OCI-LY1 (cell line): ENCODE measurements around the gene C10orf67.
A peak's percentile ranks its signal among the peaks of the same experiment; 100 is the strongest.
"Not testable (repeated sequence)": the region's sequence is repeated elsewhere in the genome, so short reads cannot be mapped to it uniquely, and the experiment has no call there.

ENCODE experiments used
- H2AFZ ChIP-seq: fragments of 200-600 bp; sonication (generic), shearing (Covaris generic); 2 replicates; pipeline ENCODE4 v1.6.0; 2014; ENCODE audit warnings: antibody characterized with exemption, mild to moderate bottlenecking, low read length
- H3F3A ChIP-seq: fragments of 200-600 bp; sonication (generic), shearing (Covaris generic); 2 replicates; pipeline ENCODE4 v1.6.0; 2014; ENCODE audit warnings: mild to moderate bottlenecking, antibody characterized with exemption, low read length, moderate library complexity; ENCODE audit not compliant: insufficient read depth
- H3K27ac ChIP-seq: fragments of 200-600 bp; sonication (generic); 2 replicates; pipeline ENCODE4 v1.5.1; 2014; ENCODE audit warnings: low read length, mixed run types, mild to moderate bottlenecking, low read depth; ENCODE audit not compliant: poor library complexity, severe bottlenecking
- H3K27me3 ChIP-seq: fragments of 200-600 bp; sonication (generic); 2 replicates; pipeline ENCODE4 v1.6.0; 2014; ENCODE audit warnings: antibody characterized with exemption, mild to moderate bottlenecking, low read length, moderate library complexity; ENCODE audit not compliant: insufficient read depth
- H3K36me3 ChIP-seq: fragments of 200-600 bp; sonication (generic); 2 replicates; pipeline ENCODE4 v1.6.1; 2014; ENCODE audit warnings: mild to moderate bottlenecking, antibody characterized with exemption, low read length, moderate library complexity, mixed read lengths; ENCODE audit not compliant: insufficient read depth
- H3K4me1 ChIP-seq: fragments of 200-600 bp; sonication (generic); 2 replicates; pipeline ENCODE4 v1.5.1; 2014; ENCODE audit warnings: mild to moderate bottlenecking, low read length, moderate library complexity; ENCODE audit not compliant: insufficient read depth, severe bottlenecking
- H3K4me2 ChIP-seq: fragments of 200-600 bp; sonication (generic), shearing (Covaris generic); 2 replicates; pipeline ENCODE4 v1.6.1; 2014; ENCODE audit warnings: low read length
- H3K4me3 ChIP-seq: fragments of 200-600 bp; sonication (generic); 2 replicates; pipeline ENCODE4 v1.5.1; 2014; ENCODE audit warnings: low read length, low read depth, mild to moderate bottlenecking, mixed read lengths; ENCODE audit not compliant: poor library complexity, severe bottlenecking
- H3K79me2 ChIP-seq: fragments of 200-600 bp; shearing (Covaris generic); 2 replicates; pipeline ENCODE4 v1.6.1; 2016; ENCODE audit warnings: mixed run types, low read length, mixed read lengths; ENCODE audit not compliant: insufficient read depth
- H3K9ac ChIP-seq: fragments of 200-600 bp; sonication (generic), shearing (Covaris generic); 2 replicates; pipeline ENCODE4 v1.6.1; 2014; ENCODE audit warnings: mild to moderate bottlenecking, low read length, mixed read lengths
- H3K9me2 ChIP-seq: fragments of 200-600 bp; sonication (generic), shearing (Covaris generic); 2 replicates; pipeline ENCODE4 v1.6.1; 2014; ENCODE audit warnings: low read depth, mild to moderate bottlenecking, low read length, mixed read lengths
- H3K9me3 ChIP-seq: fragments of 200-600 bp; shearing (Covaris generic); 2 replicates; pipeline ENCODE4 v1.6.1; 2014; ENCODE audit warnings: low read length, mixed read lengths
- H4K20me1 ChIP-seq: fragments of 200-600 bp; sonication (generic), shearing (Covaris generic); 2 replicates; pipeline ENCODE4 v1.6.0; 2016; ENCODE audit warnings: mild to moderate bottlenecking, low read length; ENCODE audit not compliant: insufficient read depth
- CTCF ChIP-seq: fragments of 200-600 bp; sonication (generic), shearing (Covaris generic); IDR thresholded peaks from 2 replicates; pipeline ENCODE4 v1.5.1; 2017; ENCODE audit warnings: mild to moderate bottlenecking, antibody characterized with exemption, low read length, moderate library complexity, mixed read lengths
- EZH2 ChIP-seq: fragments of 200-600 bp; sonication (generic), shearing (Covaris generic); IDR thresholded peaks from 2 replicates; pipeline ENCODE4 v1.8.0; 2017; ENCODE audit warnings: borderline replicate concordance, mixed run types, mild to moderate bottlenecking, antibody characterized with exemption, low read length, moderate library complexity, mixed read lengths

The C10orf67 gene

DNA sequence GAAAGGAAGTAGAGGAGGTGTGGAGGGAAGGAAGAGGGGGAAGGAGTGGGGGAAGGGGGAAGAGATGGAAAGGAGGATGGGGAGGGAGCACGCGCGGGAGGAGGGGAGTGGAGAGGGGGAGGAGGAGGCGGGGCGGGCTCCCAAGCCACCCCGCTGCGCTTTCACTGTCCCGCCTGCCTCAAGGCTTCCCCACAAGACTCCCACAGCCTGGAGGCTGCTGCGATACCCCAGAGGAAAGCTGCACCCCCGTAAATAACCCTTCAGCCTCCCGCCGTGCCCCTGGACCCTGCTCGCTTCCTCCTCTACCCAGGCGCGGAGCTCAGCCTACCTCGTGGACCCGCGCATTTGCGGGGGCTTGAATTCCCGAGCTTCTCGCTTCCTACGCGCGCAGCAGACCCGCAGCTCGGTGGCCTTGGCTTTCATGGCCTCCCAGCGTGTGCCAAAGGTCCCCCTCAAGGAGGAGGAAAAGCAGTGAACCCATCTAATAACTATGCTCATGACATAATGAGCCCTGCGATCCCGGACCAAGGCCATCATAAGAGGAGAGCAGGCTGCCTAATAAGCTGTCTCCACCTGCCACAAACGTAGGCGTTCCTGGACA is at the start of gene C10orf67:
TSS of gene C10orf67 (minus strand) at position 557 of the 601 bp plus-strand sequence. CDS start at position 534, 23 bp downstream.
- Histone ChIP-seq H3K27ac (no peak within 1 kb of the TSS), H3K79me2 (no peaks in the 10 kb centered on the region), H3K27me3 (no peaks in the 10 kb centered on the region), H3K9me2 (no peaks in the 10 kb centered on the region), H3K4me2 (no peak within 1 kb of the TSS), H3K9me3 (no peaks in the 10 kb centered on the region), H3K4me1 (no peaks in the 10 kb centered on the region), H3F3A (no peaks in the 10 kb centered on the region), H4K20me1 (no peaks in the 10 kb centered on the region), H2AFZ (no peak within 1 kb of the TSS), H3K9ac (no peak within 1 kb of the TSS), H3K36me3 (no peaks in the 10 kb centered on the region), H3K4me3 (peak within 1 kb of the TSS; percentile 14)
- TF ChIP-seq EZH2 (no peak), CTCF (no peak)

GRCh38 chr10:23391821-23392220 is 47.2 kb upstream of the C10orf67 start:
- no peak for TF ChIP-seq EZH2
- TF ChIP-seq CTCF = no peak
- Histone ChIP-seq H3K79me2 (no peaks in the 10 kb centered on the region), H3K9me2 (no peaks in the 10 kb centered on the region), H3K36me3 (no peaks in the 10 kb centered on the region), H4K20me1 (no peaks in the 10 kb centered on the region), H3K27ac (no peak overlapping the region), H3K4me1 (no peaks in the 10 kb centered on the region), H2AFZ (no peak overlapping the region), H3F3A (no peaks in the 10 kb centered on the region), H3K9me3 (no peaks in the 10 kb centered on the region), H3K4me2 (no peak overlapping the region), H3K4me3 (no peak overlapping the region), H3K9ac (no peak overlapping the region), H3K27me3 (no peaks in the 10 kb centered on the region)

DNA sequence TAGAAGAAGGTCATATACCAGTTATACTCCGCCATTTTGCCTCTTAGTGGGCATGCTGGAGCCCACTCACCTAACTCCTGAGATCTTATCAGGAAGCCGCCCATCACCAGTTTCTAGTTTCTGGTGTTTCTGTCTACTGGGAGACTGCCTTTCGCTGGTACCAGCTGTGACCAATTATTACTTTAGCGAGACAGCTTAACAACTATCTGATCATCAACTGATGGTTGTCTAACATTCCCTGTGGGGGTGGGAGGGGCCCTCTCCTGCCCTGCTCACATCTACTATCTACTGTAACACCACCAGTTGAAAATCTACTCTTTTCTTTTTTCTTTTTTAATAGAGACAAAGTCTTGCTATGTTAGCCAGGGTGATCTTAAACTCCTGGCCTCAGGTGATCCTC is 46.2 kb upstream of the C10orf67 start:
- H4K20me1 ChIP-seq = no peaks in the 10 kb centered on the region
- no peak overlapping the region for H3K9ac ChIP-seq
- no peak for TF ChIP-seq CTCF
- no peak for TF ChIP-seq EZH2
- H2AFZ ChIP-seq = no peak overlapping the region
- H3K27me3 ChIP-seq = no peaks in the 10 kb centered on the region
- H3K27ac ChIP-seq = no peak overlapping the region
- H3K4me3 ChIP-seq = no peak overlapping the region
- H3K36me3 ChIP-seq = no peaks in the 10 kb centered on the region
- no peaks in the 10 kb centered on the region for H3K9me3 ChIP-seq
- H3K79me2 ChIP-seq = no peaks in the 10 kb centered on the region
- H3F3A ChIP-seq = no peaks in the 10 kb centered on the region
- H3K4me1 ChIP-seq = no peaks in the 10 kb centered on the region
- H3K9me2 ChIP-seq = no peaks in the 10 kb centered on the region
- H3K4me2 ChIP-seq = no peak overlapping the region

- not testable (repeated sequence) for H3K4me3 ChIP-seq, H3K27me3 ChIP-seq, H3K79me2 ChIP-seq, H2AFZ ChIP-seq, H3K4me1 ChIP-seq, H4K20me1 ChIP-seq, H3K36me3 ChIP-seq, H3K4me2 ChIP-seq, H3K9me2 ChIP-seq, H3F3A ChIP-seq, H3K9me3 ChIP-seq, H3K27ac ChIP-seq, H3K9ac ChIP-seq
Measured at GRCh38 chr10:23390408-23390807, 45.8 kb upstream of the C10orf67 start.

DNA sequence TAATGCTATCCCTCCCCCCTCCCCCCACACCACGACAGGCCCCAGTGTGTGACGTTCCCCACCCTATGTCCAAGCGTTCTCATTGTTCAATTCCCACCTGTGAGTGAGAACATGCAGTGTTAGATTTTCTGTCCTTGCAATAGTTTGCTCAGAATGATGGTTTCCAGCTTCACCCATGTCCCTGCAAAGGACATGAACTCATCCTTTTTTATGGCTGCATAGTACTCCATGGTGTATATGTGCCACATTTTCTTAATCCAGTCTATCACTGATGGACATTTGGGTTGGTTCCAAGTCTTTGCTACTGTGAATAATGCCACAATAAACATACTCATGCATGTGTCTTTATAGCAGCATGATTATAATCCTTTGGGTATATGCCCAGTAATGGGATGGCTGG is 42.9 kb upstream of the C10orf67 start:
- H3K9me3 ChIP-seq, H3K36me3 ChIP-seq, H3K27ac ChIP-seq, H2AFZ ChIP-seq, H3K4me2 ChIP-seq, H3K4me1 ChIP-seq, H3K79me2 ChIP-seq, H3K27me3 ChIP-seq, H3K9me2 ChIP-seq, H3F3A ChIP-seq, H3K4me3 ChIP-seq, H3K9ac ChIP-seq, H4K20me1 ChIP-seq: not testable (repeated sequence)
